HL-60 (cell line): ENCODE data around the gene TSPAN17.

Experiments used
- GABPA ChIP-seq: IDR thresholded peaks from 2 replicates; pipeline ENCODE4 v1.6.1; 2012; ENCODE audit warnings: low read depth
- POLR2AphosphoS5 ChIP-seq: IDR thresholded peaks from 2 replicates; pipeline ENCODE4 v1.6.1; 2012; ENCODE audit warnings: low read depth
- SPI1 ChIP-seq: IDR thresholded peaks from 2 replicates; pipeline ENCODE4 v1.6.1; 2012; ENCODE audit warnings: low read depth, mild to moderate bottlenecking, borderline replicate concordance
- TF ChIP-seq, protein P1 (sequence below): IDR thresholded peaks from one replicate; pipeline ENCODE4 v1.5.1; 2011; ENCODE audit warnings: low read length, control low read depth, inconsistent platforms; ENCODE audit not compliant: insufficient read depth
- TF ChIP-seq, protein P2 (sequence below): IDR thresholded peaks from 2 replicates; pipeline ENCODE4 v1.6.1; 2012; ENCODE audit warnings: low read depth; ENCODE audit not compliant: insufficient replicate concordance

DNA sequence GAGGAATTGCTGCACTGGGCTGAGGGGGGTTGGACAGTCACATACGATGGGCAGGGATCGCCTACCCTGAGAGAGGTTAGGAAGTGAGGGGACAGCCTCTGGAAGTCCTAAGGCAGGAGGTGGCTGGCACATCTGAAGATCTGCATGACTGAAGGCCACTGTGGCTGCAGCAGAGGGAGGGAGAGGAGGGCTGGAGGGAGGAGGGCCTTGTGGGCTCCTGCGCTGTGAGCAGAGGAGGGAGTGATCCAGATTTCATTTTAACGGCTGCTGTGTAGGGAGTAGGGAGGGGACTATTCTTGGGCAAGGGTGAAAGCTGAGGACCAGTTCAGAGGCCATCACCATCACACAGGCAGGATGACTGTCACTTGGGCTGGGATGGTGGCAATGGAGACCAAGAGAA, 9.7 kb upstream of the TSPAN17 start:
- TF ChIP-seq, protein P1, sequence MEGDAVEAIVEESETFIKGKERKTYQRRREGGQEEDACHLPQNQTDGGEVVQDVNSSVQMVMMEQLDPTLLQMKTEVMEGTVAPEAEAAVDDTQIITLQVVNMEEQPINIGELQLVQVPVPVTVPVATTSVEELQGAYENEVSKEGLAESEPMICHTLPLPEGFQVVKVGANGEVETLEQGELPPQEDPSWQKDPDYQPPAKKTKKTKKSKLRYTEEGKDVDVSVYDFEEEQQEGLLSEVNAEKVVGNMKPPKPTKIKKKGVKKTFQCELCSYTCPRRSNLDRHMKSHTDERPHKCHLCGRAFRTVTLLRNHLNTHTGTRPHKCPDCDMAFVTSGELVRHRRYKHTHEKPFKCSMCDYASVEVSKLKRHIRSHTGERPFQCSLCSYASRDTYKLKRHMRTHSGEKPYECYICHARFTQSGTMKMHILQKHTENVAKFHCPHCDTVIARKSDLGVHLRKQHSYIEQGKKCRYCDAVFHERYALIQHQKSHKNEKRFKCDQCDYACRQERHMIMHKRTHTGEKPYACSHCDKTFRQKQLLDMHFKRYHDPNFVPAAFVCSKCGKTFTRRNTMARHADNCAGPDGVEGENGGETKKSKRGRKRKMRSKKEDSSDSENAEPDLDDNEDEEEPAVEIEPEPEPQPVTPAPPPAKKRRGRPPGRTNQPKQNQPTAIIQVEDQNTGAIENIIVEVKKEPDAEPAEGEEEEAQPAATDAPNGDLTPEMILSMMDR, result no peak
- TF ChIP-seq POLR2AphosphoS5, result no peak
- TF ChIP-seq, protein P2, sequence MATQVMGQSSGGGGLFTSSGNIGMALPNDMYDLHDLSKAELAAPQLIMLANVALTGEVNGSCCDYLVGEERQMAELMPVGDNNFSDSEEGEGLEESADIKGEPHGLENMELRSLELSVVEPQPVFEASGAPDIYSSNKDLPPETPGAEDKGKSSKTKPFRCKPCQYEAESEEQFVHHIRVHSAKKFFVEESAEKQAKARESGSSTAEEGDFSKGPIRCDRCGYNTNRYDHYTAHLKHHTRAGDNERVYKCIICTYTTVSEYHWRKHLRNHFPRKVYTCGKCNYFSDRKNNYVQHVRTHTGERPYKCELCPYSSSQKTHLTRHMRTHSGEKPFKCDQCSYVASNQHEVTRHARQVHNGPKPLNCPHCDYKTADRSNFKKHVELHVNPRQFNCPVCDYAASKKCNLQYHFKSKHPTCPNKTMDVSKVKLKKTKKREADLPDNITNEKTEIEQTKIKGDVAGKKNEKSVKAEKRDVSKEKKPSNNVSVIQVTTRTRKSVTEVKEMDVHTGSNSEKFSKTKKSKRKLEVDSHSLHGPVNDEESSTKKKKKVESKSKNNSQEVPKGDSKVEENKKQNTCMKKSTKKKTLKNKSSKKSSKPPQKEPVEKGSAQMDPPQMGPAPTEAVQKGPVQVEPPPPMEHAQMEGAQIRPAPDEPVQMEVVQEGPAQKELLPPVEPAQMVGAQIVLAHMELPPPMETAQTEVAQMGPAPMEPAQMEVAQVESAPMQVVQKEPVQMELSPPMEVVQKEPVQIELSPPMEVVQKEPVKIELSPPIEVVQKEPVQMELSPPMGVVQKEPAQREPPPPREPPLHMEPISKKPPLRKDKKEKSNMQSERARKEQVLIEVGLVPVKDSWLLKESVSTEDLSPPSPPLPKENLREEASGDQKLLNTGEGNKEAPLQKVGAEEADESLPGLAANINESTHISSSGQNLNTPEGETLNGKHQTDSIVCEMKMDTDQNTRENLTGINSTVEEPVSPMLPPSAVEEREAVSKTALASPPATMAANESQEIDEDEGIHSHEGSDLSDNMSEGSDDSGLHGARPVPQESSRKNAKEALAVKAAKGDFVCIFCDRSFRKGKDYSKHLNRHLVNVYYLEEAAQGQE, result no peak
- TF ChIP-seq GABPA, result no peak
- TF ChIP-seq SPI1, result no peak
